GM23248 (cell line): ENCODE results near the gene PTGER2.

Experiments used
- EZH2 ChIP-seq: fragments of 200-600 bp; sonication (generic); IDR thresholded peaks from 2 replicates; pipeline ENCODE4 v1.6.1; 2018; ENCODE audit warnings: antibody characterized with exemption, mild to moderate bottlenecking; ENCODE audit not compliant: insufficient read depth, poor library complexity, severe bottlenecking
- EZH2phosphoT487 ChIP-seq: fragments of 200-600 bp; sonication (generic); IDR thresholded peaks from 2 replicates; pipeline ENCODE4 v1.6.1; 2018; ENCODE audit warnings: antibody characterized with exemption, moderate library complexity, mild to moderate bottlenecking, low read depth; ENCODE audit not compliant: insufficient read depth

- TF ChIP-seq EZH2: no peak
- no peak for TF ChIP-seq EZH2phosphoT487
Measured at GRCh38 chr14:52342849-52343596, 28.9 kb downstream of the PTGER2 start.
